ENCODE data around the gene TFAP2C.

DNA sequence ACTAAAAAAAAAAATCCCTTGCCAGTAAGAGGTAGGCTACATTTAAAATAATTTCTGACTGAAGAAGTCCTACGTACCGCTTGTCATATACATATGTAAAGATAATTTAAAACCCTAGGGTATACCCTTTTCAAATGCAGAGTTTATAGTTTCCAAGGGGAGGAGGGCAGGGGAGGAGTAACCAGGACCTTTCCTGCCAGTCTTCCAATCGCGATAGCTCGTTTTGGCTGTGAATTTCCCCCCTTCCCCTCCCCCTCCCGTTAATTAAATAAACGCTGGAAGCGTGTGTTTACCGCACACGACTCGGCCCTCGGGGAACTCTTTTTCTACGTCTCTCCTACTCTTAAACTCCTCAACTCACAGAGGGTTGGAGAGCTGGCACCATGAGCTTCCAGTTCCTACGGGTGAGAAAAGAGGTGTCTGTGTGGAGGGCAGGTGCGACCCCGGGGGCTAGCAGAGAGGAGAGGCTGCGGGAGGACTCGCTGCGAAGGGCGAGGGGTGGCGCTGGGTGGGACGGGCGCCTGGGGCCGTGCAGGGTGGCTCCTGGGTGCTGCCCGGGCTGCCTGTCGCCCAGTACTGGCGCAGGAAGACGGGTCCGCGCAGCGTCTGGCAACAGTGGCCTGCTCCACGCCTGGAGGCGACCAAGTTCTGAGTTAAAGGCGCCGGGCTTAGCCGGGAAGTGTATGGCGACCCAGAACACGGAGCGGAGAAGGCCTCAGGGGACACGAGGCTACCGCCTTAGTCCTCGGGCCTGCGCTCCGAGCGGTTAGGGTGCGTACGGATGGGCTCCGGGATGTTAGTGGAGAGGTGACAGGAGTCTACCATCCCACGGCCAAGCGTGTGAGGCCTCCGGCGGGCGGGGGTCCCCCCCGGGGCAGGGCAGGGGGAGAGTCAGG, 4.1 kb upstream of the TFAP2C start:
- TF ChIP-seq CTCF (IDR thresholded peaks at IDR 0.05) (no peak), TCF7L2 (IDR thresholded peaks at IDR 0.05; ENCODE audit: low read depth, low read length) (no peak), REST (IDR thresholded peaks at IDR 0.05; ENCODE audit: insufficient read depth in 1 of 2, low read depth in 2 of 2, low read length in 1 of 2) (no peak)
